A549 (cell line): Measurements from ENCODE around the gene UBE2N.

Source experiments
- CEBPB ChIP-seq, 2 experiments: fragments of >200 bp in 1 of 2; sonication (Bioruptor Twin) in 1 of 2; formaldehyde crosslinking in 1 of 2; IDR thresholded peaks; 2 replicates each; pipeline ENCODE4 v1.6.1; 2012 to 2016
- EP300 ChIP-seq, 2 experiments: fragments of >200 bp; sonication (Bioruptor Twin); formaldehyde crosslinking; IDR thresholded peaks; 2 replicates in 1 of 2; 3 replicates in 1 of 2; pipeline ENCODE4 v1.6.1; 2016 to 2017
- JUN ChIP-seq, 2 experiments: fragments of >200 bp; sonication (Bioruptor Twin); formaldehyde crosslinking; IDR thresholded peaks; 2 replicates in 1 of 2; 3 replicates in 1 of 2; pipeline ENCODE4 v1.6.1; 2016 to 2017
- PHF8 ChIP-seq: fragments of 200-600 bp; sonication (generic); IDR thresholded peaks from 2 replicates; pipeline ENCODE4 v1.6.1; 2016; ENCODE audit warnings: low read depth, mild to moderate bottlenecking, antibody characterized with exemption, moderate library complexity, borderline replicate concordance
- POLR2A ChIP-seq: IDR thresholded peaks from 2 replicates; pipeline ENCODE4 v1.6.1; 2012; ENCODE audit warnings: mild to moderate bottlenecking, low read length
- RARB ChIP-seq: fragments of 250-450 bp; sonication (Bioruptor Pico); IDR thresholded peaks from 2 replicates; pipeline ENCODE4 v1.8.0; 2021; ENCODE audit warnings: mild to moderate bottlenecking, moderate library complexity
- RFX5 ChIP-seq: fragments of 450-650 bp; IDR thresholded peaks from 2 replicates; pipeline ENCODE4 v1.7.1; 2014; ENCODE audit warnings: antibody characterized with exemption, mild to moderate bottlenecking, moderate library complexity
- SMC3 ChIP-seq: fragments of >200 bp; sonication (Bioruptor Twin); formaldehyde crosslinking; IDR thresholded peaks from 3 replicates; pipeline ENCODE4 v1.6.1; 2018; ENCODE audit warnings: inconsistent platforms
- ZC3H11A ChIP-seq: fragments of 450-650 bp; IDR thresholded peaks from 2 replicates; pipeline ENCODE4 v1.6.1; 2014; ENCODE audit warnings: antibody characterized with exemption, mild to moderate bottlenecking
- ZFP36 ChIP-seq: fragments of 450-650 bp; IDR thresholded peaks from 2 replicates; pipeline ENCODE4 v1.6.1; 2014; ENCODE audit warnings: borderline replicate concordance; ENCODE audit not compliant: partially characterized antibody
- TF ChIP-seq, protein P1 (sequence below): fragments of >200 bp; sonication (Bioruptor Twin); formaldehyde crosslinking; IDR thresholded peaks from 3 replicates; pipeline ENCODE4 v1.5.1; 2016
- TF ChIP-seq, protein P2 (sequence below): fragments of 450-650 bp; IDR thresholded peaks from 2 replicates; pipeline ENCODE4 v1.6.1; 2014; ENCODE audit warnings: antibody characterized with exemption
- TF ChIP-seq, protein P3 (sequence below): fragments of 200-600 bp; sonication (generic); IDR thresholded peaks from 2 replicates; pipeline ENCODE4 v1.6.1; 2016; ENCODE audit warnings: antibody characterized with exemption, mild to moderate bottlenecking, moderate library complexity
- TF ChIP-seq, protein P4 (sequence below): IDR thresholded peaks from 2 replicates; pipeline ENCODE4 v1.6.1; 2012

DNA sequence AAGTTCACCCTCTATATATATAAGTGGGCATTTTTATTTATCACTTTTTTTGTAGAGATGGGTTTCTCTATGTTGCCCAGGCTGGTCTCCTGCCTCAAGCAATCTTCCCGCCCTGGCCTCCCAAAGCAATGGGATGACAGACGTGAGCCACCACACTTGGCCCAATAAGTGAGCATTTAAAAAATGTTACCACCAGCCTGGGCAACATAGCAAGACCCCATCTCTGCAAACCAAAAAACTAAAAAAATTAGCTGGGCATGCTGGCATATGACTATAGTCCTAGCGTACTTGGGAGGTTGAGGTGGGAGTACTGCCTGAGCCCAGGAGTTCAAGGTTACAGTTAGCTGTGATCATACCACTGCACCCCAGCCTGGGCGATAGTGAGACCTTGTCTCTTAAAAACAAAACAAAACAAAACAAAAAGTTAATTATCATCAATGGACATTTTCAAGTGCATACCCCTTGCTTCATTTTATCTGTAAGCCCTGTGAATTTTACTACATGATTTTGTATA lies 23.7 kb downstream of the UBE2N start:
- no peak for TF ChIP-seq EP300 (IDR thresholded peaks at IDR 0.05)
- no peak for TF ChIP-seq POLR2A
- TF ChIP-seq RARB (CRISPR knock-in tag), result no peak
- TF ChIP-seq, protein P1, sequence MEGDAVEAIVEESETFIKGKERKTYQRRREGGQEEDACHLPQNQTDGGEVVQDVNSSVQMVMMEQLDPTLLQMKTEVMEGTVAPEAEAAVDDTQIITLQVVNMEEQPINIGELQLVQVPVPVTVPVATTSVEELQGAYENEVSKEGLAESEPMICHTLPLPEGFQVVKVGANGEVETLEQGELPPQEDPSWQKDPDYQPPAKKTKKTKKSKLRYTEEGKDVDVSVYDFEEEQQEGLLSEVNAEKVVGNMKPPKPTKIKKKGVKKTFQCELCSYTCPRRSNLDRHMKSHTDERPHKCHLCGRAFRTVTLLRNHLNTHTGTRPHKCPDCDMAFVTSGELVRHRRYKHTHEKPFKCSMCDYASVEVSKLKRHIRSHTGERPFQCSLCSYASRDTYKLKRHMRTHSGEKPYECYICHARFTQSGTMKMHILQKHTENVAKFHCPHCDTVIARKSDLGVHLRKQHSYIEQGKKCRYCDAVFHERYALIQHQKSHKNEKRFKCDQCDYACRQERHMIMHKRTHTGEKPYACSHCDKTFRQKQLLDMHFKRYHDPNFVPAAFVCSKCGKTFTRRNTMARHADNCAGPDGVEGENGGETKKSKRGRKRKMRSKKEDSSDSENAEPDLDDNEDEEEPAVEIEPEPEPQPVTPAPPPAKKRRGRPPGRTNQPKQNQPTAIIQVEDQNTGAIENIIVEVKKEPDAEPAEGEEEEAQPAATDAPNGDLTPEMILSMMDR, result no peak
- no peak for TF ChIP-seq JUN (IDR thresholded peaks at IDR 0.05)
- no peak for TF ChIP-seq ZC3H11A
- TF ChIP-seq RFX5, result no peak
- TF ChIP-seq ZFP36, result no peak
- TF ChIP-seq CEBPB (IDR thresholded peaks at IDR 0.05), result no peak
- TF ChIP-seq, protein P2, sequence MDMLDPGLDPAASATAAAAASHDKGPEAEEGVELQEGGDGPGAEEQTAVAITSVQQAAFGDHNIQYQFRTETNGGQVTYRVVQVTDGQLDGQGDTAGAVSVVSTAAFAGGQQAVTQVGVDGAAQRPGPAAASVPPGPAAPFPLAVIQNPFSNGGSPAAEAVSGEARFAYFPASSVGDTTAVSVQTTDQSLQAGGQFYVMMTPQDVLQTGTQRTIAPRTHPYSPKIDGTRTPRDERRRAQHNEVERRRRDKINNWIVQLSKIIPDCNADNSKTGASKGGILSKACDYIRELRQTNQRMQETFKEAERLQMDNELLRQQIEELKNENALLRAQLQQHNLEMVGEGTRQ, result no peak
- TF ChIP-seq, protein P3, sequence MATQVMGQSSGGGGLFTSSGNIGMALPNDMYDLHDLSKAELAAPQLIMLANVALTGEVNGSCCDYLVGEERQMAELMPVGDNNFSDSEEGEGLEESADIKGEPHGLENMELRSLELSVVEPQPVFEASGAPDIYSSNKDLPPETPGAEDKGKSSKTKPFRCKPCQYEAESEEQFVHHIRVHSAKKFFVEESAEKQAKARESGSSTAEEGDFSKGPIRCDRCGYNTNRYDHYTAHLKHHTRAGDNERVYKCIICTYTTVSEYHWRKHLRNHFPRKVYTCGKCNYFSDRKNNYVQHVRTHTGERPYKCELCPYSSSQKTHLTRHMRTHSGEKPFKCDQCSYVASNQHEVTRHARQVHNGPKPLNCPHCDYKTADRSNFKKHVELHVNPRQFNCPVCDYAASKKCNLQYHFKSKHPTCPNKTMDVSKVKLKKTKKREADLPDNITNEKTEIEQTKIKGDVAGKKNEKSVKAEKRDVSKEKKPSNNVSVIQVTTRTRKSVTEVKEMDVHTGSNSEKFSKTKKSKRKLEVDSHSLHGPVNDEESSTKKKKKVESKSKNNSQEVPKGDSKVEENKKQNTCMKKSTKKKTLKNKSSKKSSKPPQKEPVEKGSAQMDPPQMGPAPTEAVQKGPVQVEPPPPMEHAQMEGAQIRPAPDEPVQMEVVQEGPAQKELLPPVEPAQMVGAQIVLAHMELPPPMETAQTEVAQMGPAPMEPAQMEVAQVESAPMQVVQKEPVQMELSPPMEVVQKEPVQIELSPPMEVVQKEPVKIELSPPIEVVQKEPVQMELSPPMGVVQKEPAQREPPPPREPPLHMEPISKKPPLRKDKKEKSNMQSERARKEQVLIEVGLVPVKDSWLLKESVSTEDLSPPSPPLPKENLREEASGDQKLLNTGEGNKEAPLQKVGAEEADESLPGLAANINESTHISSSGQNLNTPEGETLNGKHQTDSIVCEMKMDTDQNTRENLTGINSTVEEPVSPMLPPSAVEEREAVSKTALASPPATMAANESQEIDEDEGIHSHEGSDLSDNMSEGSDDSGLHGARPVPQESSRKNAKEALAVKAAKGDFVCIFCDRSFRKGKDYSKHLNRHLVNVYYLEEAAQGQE, result no peak
- TF ChIP-seq, protein P4, sequence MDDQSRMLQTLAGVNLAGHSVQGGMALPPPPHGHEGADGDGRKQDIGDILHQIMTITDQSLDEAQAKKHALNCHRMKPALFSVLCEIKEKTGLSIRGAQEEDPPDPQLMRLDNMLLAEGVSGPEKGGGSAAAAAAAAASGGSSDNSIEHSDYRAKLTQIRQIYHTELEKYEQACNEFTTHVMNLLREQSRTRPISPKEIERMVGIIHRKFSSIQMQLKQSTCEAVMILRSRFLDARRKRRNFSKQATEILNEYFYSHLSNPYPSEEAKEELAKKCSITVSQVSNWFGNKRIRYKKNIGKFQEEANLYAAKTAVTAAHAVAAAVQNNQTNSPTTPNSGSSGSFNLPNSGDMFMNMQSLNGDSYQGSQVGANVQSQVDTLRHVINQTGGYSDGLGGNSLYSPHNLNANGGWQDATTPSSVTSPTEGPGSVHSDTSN, result no peak
- no peak for TF ChIP-seq PHF8
- no peak for TF ChIP-seq SMC3
